ENCODE measurements around the gene PPM1M.

Gene PPM1M

GRCh38 chr3:52228266-52228665 is 17.3 kb upstream of the PPM1M start:
- no peak for DNase-seq (ENCODE audit: low spot score in 2 of 2)
- Mint-ChIP-seq H3K9me3 (no peaks in the 10 kb centered on the region), H3K27me3 (no peaks in the 10 kb centered on the region), H3K4me1 (peaks cover 37% of the 10 kb centered on the region), H3K4me3 (no peak overlapping the region), H3K27ac (ENCODE audit: low read depth) (no peak overlapping the region), H3K36me3 (ENCODE audit: insufficient read depth) (peaks cover 30% of the 10 kb centered on the region)
- ATAC-seq (replicated peaks; ENCODE audit: extremely low read depth, poor library complexity, severe bottlenecking) = no peak

GRCh38 chr3:52228751-52229291 is 16.7 kb upstream of the PPM1M start:
- no peak for DNase-seq (ENCODE audit: low spot score in 2 of 2)
- ATAC-seq (replicated peaks; ENCODE audit: extremely low read depth, poor library complexity, severe bottlenecking) = no peak
- Mint-ChIP-seq H3K4me1 (peaks cover 31% of the 10 kb centered on the region), H3K27ac (ENCODE audit: low read depth) (no peak overlapping the region), H3K9me3 (no peaks in the 10 kb centered on the region), H3K36me3 (ENCODE audit: insufficient read depth) (peaks cover 34% of the 10 kb centered on the region), H3K27me3 (no peaks in the 10 kb centered on the region), H3K4me3 (no peak overlapping the region)

GRCh38 chr3:52229656-52230055 is 15.9 kb upstream of the PPM1M start:
- Mint-ChIP-seq H3K36me3 (ENCODE audit: insufficient read depth) (peaks cover 39% of the 10 kb centered on the region), H3K9me3 (no peaks in the 10 kb centered on the region), H3K4me1 (peaks cover 35% of the 10 kb centered on the region), H3K27me3 (no peaks in the 10 kb centered on the region), H3K4me3 (no peak overlapping the region), H3K27ac (ENCODE audit: low read depth) (no peak overlapping the region)
- DNase-seq (ENCODE audit: low spot score in 2 of 2) (no peak), ATAC-seq (replicated peaks; ENCODE audit: extremely low read depth, poor library complexity, severe bottlenecking) (no peak)

GRCh38 chr3:52230461-52230860 is 15.1 kb upstream of the PPM1M start:
- H3K36me3 Mint-ChIP-seq (ENCODE audit: insufficient read depth) = peaks cover 39% of the 10 kb centered on the region
- H3K27ac Mint-ChIP-seq (ENCODE audit: low read depth) = peak overlapping the region; percentile 64
- H3K4me3 Mint-ChIP-seq = peak overlapping the region; percentile 30
- H3K27me3 Mint-ChIP-seq = no peaks in the 10 kb centered on the region
- ATAC-seq (replicated peaks; ENCODE audit: extremely low read depth, poor library complexity, severe bottlenecking) (no peak), DNase-seq (ENCODE audit: low spot score in 2 of 2) (no peak)
- H3K4me1 Mint-ChIP-seq = peaks cover 43% of the 10 kb centered on the region
- H3K9me3 Mint-ChIP-seq = no peaks in the 10 kb centered on the region

- Mint-ChIP-seq H3K36me3 (ENCODE audit: insufficient read depth) (peaks cover 37% of the 10 kb centered on the region), H3K27ac (ENCODE audit: low read depth) (peak overlapping the region; percentile 64), H3K4me1 (peaks cover 43% of the 10 kb centered on the region), H3K4me3 (no peak overlapping the region), H3K27me3 (no peaks in the 10 kb centered on the region), H3K9me3 (no peaks in the 10 kb centered on the region)
- ATAC-seq (replicated peaks; ENCODE audit: extremely low read depth, poor library complexity, severe bottlenecking) (no peak), DNase-seq (ENCODE audit: low spot score in 2 of 2) (no peak)
Measured at GRCh38 chr3:52230889-52231499, 14.6 kb upstream of the PPM1M start.

GRCh38 chr3:52231502-52232278 is 13.9 kb upstream of the PPM1M start:
- Mint-ChIP-seq H3K9me3 (no peaks in the 10 kb centered on the region), H3K4me1 (peaks cover 43% of the 10 kb centered on the region), H3K36me3 (ENCODE audit: insufficient read depth) (peaks cover 37% of the 10 kb centered on the region), H3K27me3 (no peaks in the 10 kb centered on the region), H3K27ac (ENCODE audit: low read depth) (peak overlapping the region; percentile 64), H3K4me3 (peak overlapping the region; percentile 38)
- ATAC-seq (replicated peaks; ENCODE audit: extremely low read depth, poor library complexity, severe bottlenecking) = peak; percentile 82
- DNase-seq (ENCODE audit: low spot score in 2 of 2) = peak; percentile 79 to 91

- H3K9me3 Mint-ChIP-seq = no peaks in the 10 kb centered on the region
- no peak for ATAC-seq (replicated peaks; ENCODE audit: extremely low read depth, poor library complexity, severe bottlenecking)
- H3K36me3 Mint-ChIP-seq (ENCODE audit: insufficient read depth) = peaks cover 36% of the 10 kb centered on the region
- H3K4me3 Mint-ChIP-seq = peak overlapping the region; percentile 13
- no peak for DNase-seq (ENCODE audit: low spot score in 2 of 2)
- peaks cover 46% of the 10 kb centered on the region for H3K4me1 Mint-ChIP-seq
- H3K27ac Mint-ChIP-seq (ENCODE audit: low read depth) = peak overlapping the region; percentile 64
- H3K27me3 Mint-ChIP-seq = no peaks in the 10 kb centered on the region
Measured at GRCh38 chr3:52232279-52233107, 13.1 kb upstream of the PPM1M start.

- ATAC-seq (replicated peaks; ENCODE audit: extremely low read depth, poor library complexity, severe bottlenecking) (no peak), DNase-seq (ENCODE audit: low spot score in 2 of 2) (no peak)
- Mint-ChIP-seq H3K27ac (ENCODE audit: low read depth) (peak overlapping the region; percentile 64), H3K4me3 (peak overlapping the region; percentile 13), H3K36me3 (ENCODE audit: insufficient read depth) (peaks cover 36% of the 10 kb centered on the region), H3K27me3 (no peaks in the 10 kb centered on the region), H3K9me3 (no peaks in the 10 kb centered on the region), H3K4me1 (peaks cover 49% of the 10 kb centered on the region)
Measured at GRCh38 chr3:52233108-52233591, 12.4 kb upstream of the PPM1M start.

- Mint-ChIP-seq H3K27ac (ENCODE audit: low read depth) (no peak overlapping the region), H3K4me3 (peak overlapping the region; percentile 13), H3K36me3 (ENCODE audit: insufficient read depth) (peaks cover 40% of the 10 kb centered on the region), H3K27me3 (no peaks in the 10 kb centered on the region), H3K4me1 (peaks cover 54% of the 10 kb centered on the region), H3K9me3 (no peaks in the 10 kb centered on the region)
- ATAC-seq (replicated peaks; ENCODE audit: extremely low read depth, poor library complexity, severe bottlenecking) (no peak), DNase-seq (ENCODE audit: low spot score in 2 of 2) (no peak)
Measured at GRCh38 chr3:52233968-52234367, 11.6 kb upstream of the PPM1M start.

- Mint-ChIP-seq H3K27ac (ENCODE audit: low read depth) (no peak overlapping the region), H3K9me3 (no peaks in the 10 kb centered on the region), H3K27me3 (no peaks in the 10 kb centered on the region), H3K4me3 (no peak overlapping the region), H3K36me3 (ENCODE audit: insufficient read depth) (peaks cover 37% of the 10 kb centered on the region), H3K4me1 (peaks cover 61% of the 10 kb centered on the region)
- no peak for ATAC-seq (replicated peaks; ENCODE audit: extremely low read depth, poor library complexity, severe bottlenecking)
- DNase-seq (ENCODE audit: low spot score in 2 of 2) = no peak
Measured at GRCh38 chr3:52234516-52235447, 10.8 kb upstream of the PPM1M start.

GRCh38 chr3:52236424-52236886 is 9.1 kb upstream of the PPM1M start:
- Mint-ChIP-seq H3K4me1 (peaks cover 72% of the 10 kb centered on the region), H3K4me3 (peak overlapping the region; percentile 99), H3K36me3 (ENCODE audit: insufficient read depth) (peaks cover 27% of the 10 kb centered on the region), H3K9me3 (no peaks in the 10 kb centered on the region), H3K27ac (ENCODE audit: low read depth) (no peak overlapping the region), H3K27me3 (no peaks in the 10 kb centered on the region)
- DNase-seq (ENCODE audit: low spot score in 2 of 2) (no peak), ATAC-seq (replicated peaks; ENCODE audit: extremely low read depth, poor library complexity, severe bottlenecking) (no peak)
